ENCODE measurements around the gene FOSB. TPM values are rescaled to one million over a fixed set of nuclear protein-coding genes. Genes with fewer than 3 reads are reported as not detected.
A peak's percentile ranks its signal among the peaks of the same experiment; 100 is the strongest.

The FOSB gene
- total RNA-seq, 2 donors from 2014 or later, result 4.4 to 46.0 TPM

- DNase-seq (no peak), ATAC-seq (no peak)
- intact Hi-C loops (cut with DNase I, micrococcal nuclease), result no loop called here
Observed at GRCh38 chr19:45462174-45462573, 5.6 kb upstream of the FOSB start.

DNA sequence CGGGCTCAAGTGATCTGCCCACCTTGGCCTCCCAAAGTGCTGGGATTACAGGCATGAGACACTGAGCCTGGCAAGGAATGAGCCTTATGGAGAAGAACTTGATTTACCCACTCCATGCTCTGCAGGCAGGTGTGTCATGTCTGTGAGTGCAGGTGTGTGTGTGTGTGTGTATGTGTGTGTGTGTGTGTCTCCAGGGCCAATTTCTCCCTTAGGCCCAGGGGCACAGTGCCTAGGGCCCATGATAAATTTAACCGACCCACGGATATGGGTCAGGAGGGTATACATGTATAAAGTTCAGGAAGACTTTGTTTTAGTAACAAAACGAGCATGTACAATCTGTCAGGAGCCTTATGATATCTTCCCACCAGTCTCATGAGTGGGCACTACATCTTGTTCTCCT lies 4.6 kb upstream of the FOSB start:
- no peak for ATAC-seq
- DNase-seq, result no peak
- intact Hi-C loops (cut with DNase I, micrococcal nuclease), result no loop called here

- intact Hi-C loops (cut with DNase I, micrococcal nuclease), result no loop called here
- DNase-seq, result no peak
- no peak for ATAC-seq
Observed at GRCh38 chr19:45464274-45464673, 3.5 kb upstream of the FOSB start.

DNA sequence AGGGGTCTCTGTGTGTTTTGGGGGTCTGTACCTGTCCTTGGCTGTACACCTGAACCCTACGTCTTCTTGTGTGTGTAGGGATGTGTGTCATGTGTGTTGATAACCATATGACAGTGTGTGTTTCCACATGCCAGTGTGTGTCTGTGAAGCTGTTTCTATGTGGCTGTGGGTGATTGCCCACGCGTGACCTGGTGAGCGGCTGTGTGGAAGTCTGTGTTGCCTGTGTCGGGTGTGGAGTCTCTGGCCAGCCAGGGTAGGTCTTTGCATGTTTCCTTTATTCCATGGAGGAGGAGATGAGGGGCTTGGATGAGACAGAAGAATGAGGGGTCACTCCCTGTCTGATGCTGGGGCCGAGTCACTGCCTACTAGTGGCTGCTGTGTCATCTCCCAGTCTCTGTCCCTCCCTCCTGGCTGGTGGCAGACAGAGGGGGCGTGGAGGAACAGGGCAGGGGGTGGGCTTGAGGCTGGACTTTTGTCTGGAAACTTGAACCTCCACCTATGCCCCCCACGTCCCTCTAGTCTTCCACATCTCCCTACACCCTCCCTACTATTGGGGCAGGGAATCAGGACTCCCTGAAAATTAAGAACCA lies 2.8 kb upstream of the FOSB start:
- DNase-seq, result no peak
- no peak for ATAC-seq
- intact Hi-C loops (cut with DNase I, micrococcal nuclease), result no loop called here

GRCh38 chr19:45467115-45467455 lies 711 bp upstream of the FOSB start:
- ATAC-seq (no peak), DNase-seq (no peak)
- intact Hi-C loops (cut with DNase I, micrococcal nuclease), result no loop called here

DNA sequence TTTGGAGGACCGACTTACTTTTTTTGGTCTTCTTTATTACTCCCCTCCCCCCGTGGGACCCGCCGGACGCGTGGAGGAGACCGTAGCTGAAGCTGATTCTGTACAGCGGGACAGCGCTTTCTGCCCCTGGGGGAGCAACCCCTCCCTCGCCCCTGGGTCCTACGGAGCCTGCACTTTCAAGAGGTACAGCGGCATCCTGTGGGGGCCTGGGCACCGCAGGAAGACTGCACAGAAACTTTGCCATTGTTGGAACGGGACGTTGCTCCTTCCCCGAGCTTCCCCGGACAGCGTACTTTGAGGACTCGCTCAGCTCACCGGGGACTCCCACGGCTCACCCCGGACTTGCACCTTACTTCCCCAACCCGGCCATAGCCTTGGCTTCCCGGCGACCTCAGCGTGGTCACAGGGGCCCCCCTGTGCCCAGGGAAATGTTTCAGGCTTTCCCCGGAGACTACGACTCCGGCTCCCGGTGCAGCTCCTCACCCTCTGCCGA lies 409 bp downstream of the FOSB start:
- ATAC-seq, result no peak
- intact Hi-C loops (cut with DNase I, micrococcal nuclease), result no loop called here
- peak in 1 of 2 donors; percentile 53 for DNase-seq

DNA sequence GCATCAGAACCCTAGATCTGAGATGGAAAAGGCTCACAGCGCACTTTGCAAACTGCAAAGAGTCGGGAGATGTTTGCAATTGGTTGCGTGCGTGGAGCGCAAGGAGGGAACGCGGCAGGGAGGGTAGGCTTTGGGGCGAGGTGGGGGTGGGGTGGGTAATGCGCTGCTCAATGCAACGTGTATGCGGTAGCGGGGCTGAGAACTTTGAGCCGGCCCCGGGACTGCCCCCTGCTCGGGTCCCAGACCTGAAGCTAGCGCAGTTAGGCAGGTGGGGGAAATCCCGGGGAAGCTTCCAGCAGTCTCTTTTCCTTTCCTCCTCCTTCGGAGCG lies 971 bp downstream of the FOSB start:
- intact Hi-C loops (cut with DNase I, micrococcal nuclease), result no loop called here
- ATAC-seq (peak; percentile 28), DNase-seq (no peak)

DNA sequence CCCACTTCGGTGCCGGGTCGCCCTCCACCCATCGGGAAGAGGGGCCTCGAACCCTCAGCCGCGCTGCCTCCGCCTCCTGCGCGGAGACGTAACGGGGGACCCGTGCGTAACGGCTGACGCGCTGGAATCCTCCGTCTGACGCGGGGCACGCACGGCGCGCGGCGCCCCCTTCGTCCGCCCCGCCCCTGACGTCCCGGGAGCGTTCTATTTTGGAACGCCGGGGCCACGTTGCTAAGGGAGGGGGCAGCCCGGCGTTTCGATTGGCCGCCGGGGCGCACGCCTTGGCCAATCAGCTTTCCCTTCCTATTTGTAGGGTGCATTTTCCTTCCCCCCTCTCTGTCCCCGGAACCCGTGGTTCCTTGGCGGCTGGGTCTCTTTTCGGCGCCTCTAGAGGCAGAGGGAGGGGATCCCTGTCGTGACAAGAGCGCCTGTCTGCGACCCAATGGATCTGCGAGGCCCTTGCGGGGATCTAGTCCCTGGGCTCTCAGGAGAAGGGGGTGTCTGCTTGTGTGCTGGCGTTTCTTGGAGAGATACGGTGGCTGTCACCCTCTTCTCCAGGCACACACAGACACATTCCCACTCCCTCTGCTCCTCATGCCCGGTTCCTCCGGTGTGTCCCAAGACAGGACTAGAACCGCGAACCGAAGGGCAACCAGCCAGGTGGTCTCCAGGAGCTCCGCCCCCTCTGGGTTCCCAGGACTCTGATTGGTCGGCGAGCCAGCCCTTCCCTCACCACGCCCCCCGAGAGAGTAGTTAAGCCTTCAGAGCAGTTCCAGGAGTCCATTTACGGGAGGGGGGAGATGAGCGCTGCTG lies 1.5 kb downstream of the FOSB start:
- intact Hi-C loops (cut with DNase I, micrococcal nuclease), result no loop called here
- DNase-seq (peak; percentile 92 to 94), ATAC-seq (peak; percentile 83)

GRCh38 chr19:45469945-45470761 lies 2.4 kb downstream of the FOSB start:
- DNase-seq (peak in 1 of 2 donors; percentile 49), ATAC-seq (no peak)
- intact Hi-C loops (cut with DNase I, micrococcal nuclease), result no loop called here

- intact Hi-C loops (cut with DNase I, micrococcal nuclease), result no loop called here
- DNase-seq (no peak), ATAC-seq (no peak)
Observed at GRCh38 chr19:45470762-45471081, 2.9 kb downstream of the FOSB start.

- no peak for ATAC-seq
- intact Hi-C loops (cut with DNase I, micrococcal nuclease), result no loop called here
Observed at GRCh38 chr19:45471111-45471930, 3.5 kb downstream of the FOSB start.

GRCh38 chr19:45471931-45472562 lies 4.3 kb downstream of the FOSB start:
- ATAC-seq (no peak), DNase-seq (no peak)
- intact Hi-C loops (cut with DNase I, micrococcal nuclease), result no loop called here

More at GRCh38 chr19:45471111-45471930, 3.5 kb downstream of the FOSB start:
- DNase-seq, result no peak

DNA sequence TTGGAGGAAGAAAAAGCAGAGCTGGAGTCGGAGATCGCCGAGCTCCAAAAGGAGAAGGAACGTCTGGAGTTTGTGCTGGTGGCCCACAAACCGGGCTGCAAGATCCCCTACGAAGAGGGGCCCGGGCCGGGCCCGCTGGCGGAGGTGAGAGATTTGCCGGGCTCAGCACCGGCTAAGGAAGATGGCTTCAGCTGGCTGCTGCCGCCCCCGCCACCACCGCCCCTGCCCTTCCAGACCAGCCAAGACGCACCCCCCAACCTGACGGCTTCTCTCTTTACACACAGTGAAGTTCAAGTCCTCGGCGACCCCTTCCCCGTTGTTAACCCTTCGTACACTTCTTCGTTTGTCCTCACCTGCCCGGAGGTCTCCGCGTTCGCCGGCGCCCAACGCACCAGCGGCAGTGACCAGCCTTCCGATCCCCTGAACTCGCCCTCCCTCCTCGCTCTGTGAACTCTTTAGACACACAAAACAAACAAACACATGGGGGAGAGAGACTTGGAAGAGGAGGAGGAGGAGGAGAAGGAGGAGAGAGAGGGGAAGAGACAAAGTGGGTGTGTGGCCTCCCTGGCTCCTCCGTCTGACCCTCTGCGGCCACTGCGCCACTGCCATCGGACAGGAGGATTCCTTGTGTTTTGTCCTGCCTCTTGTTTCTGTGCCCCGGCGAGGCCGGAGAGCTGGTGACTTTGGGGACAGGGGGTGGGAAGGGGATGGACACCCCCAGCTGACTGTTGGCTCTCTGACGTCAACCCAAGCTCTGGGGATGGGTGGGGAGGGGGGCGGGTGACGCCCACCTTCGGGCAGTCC lies 5.0 kb downstream of the FOSB start:
- intact Hi-C loops (cut with DNase I, micrococcal nuclease), result no loop called here
- ATAC-seq, result no peak
- no peak for DNase-seq

DNA sequence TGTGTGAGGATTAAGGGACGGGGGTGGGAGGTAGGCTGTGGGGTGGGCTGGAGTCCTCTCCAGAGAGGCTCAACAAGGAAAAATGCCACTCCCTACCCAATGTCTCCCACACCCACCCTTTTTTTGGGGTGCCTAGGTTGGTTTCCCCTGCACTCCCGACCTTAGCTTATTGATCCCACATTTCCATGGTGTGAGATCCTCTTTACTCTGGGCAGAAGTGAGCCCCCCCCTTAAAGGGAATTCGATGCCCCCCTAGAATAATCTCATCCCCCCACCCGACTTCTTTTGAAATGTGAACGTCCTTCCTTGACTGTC lies 5.5 kb downstream of the FOSB start:
- ATAC-seq (no peak), DNase-seq (no peak)
- intact Hi-C loops (cut with DNase I, micrococcal nuclease), result no loop called here

DNA sequence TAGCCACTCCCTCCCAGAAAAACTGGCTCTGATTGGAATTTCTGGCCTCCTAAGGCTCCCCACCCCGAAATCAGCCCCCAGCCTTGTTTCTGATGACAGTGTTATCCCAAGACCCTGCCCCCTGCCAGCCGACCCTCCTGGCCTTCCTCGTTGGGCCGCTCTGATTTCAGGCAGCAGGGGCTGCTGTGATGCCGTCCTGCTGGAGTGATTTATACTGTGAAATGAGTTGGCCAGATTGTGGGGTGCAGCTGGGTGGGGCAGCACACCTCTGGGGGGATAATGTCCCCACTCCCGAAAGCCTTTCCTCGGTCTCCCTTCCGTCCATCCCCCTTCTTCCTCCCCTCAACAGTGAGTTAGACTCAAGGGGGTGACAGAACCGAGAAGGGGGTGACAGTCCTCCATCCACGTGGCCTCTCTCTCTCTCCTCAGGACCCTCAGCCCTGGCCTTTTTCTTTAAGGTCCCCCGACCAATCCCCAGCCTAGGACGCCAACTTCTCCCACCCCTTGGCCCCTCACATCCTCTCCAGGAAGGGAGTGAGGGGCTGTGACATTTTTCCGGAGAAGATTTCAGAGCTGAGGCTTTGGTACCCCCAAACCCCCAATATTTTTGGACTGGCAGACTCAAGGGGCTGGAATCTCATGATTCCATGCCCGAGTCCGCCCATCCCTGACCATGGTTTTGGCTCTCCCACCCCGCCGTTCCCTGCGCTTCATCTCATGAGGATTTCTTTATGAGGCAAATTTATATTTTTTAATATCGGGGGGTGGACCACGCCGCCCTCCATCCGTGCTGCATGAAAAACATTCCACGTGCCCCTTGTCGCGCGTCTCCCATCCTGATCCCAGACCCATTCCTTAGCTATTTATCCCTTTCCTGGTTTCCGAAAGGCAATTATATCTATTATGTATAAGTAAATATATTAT lies 6.1 kb downstream of the FOSB start:
- DNase-seq (no peak), ATAC-seq (no peak)
- intact Hi-C loops (cut with DNase I, micrococcal nuclease), result no loop called here

- ATAC-seq (no peak), DNase-seq (no peak)
- intact Hi-C loops (cut with DNase I, micrococcal nuclease), result loop anchor here in 1 of 2 donors (5.0 kb wide), 1 partner anchor 38 kb away; no protein-coding TSS in a partner anchor
Observed at GRCh38 chr19:45474606-45475521, 7.1 kb downstream of the FOSB start.
